ENCODE data around the gene SNX25. TPM values are rescaled to one million over a fixed set of nuclear protein-coding genes. Genes with fewer than 3 reads are reported as not detected.

The SNX25 gene
- total and polyA plus RNA-seq, 2 of the 13 experiments (the other 11 are each of a cell fraction or from before 2014, with no cell fraction given), result 23.4 to 23.5 TPM

GRCh38 chr4:185395956-185396723 lies 186.7 kb downstream of the SNX25 start (continued):
- TF ChIP-seq ZHX2 (IDR thresholded peaks at IDR 0.05; ENCODE audit: low read depth), result peak; percentile 92
- peak; percentile 89 for TF ChIP-seq ZHX2 (CRISPR knock-in tag; IDR thresholded peaks at IDR 0.05; ENCODE audit: borderline replicate concordance)
- peak; percentile 86 for TF ChIP-seq ZBTB43 (CRISPR knock-in tag; conservative IDR thresholded peaks at IDR 0.05)
- TF ChIP-seq THAP8 (CRISPR knock-in tag; IDR thresholded peaks at IDR 0.05; ENCODE audit: borderline replicate concordance), result peak; percentile 52
- peak; percentile 89; the same call in 1 of the 2 replicates for TF ChIP-seq ZBTB38 (CRISPR knock-in tag; IDR thresholded peaks at IDR 0.05)
- peak; percentile 73 for TF ChIP-seq KMT2B (CRISPR knock-in tag; IDR thresholded peaks at IDR 0.05)
- TF ChIP-seq ZBTB20 (CRISPR knock-in tag; IDR thresholded peaks at IDR 0.05; ENCODE audit: borderline replicate concordance, low read depth), result peak; percentile 96
- TF ChIP-seq ZNF317 (CRISPR knock-in tag; IDR thresholded peaks at IDR 0.05), result peak; percentile 51; the same call in 1 of the 2 replicates
- peak; percentile 85; the same call in 1 of the 2 replicates for TF ChIP-seq ZNF782 (CRISPR knock-in tag; IDR thresholded peaks at IDR 0.05; ENCODE audit: borderline replicate concordance)
- peak; percentile 67 for TF ChIP-seq FOXA3 (CRISPR knock-in tag; IDR thresholded peaks at IDR 0.05)
- TF ChIP-seq GMEB1 (CRISPR knock-in tag; IDR thresholded peaks at IDR 0.05; ENCODE audit: borderline replicate concordance), result peak; percentile 91
- peak; percentile 96 for TF ChIP-seq ZBTB39 (CRISPR knock-in tag; IDR thresholded peaks at IDR 0.05)
- TF ChIP-seq BATF2 (CRISPR knock-in tag; IDR thresholded peaks at IDR 0.05), result peak; percentile 93
- TF ChIP-seq SP4 (CRISPR knock-in tag; IDR thresholded peaks at IDR 0.05), result peak; percentile 92
- TF ChIP-seq DNMT1 (CRISPR knock-in tag; IDR thresholded peaks at IDR 0.05), result peak; percentile 61; the same call in 1 of the 2 replicates
- TF ChIP-seq NFATC3 (CRISPR knock-in tag; IDR thresholded peaks at IDR 0.05), result no peak
